ENCODE data around the gene PCDHGA1. TPM values are rescaled to one million over a fixed set of nuclear protein-coding genes. Genes with fewer than 3 reads are reported as not detected.
"Not testable (repeated sequence)": the region's sequence is repeated elsewhere in the genome, so short reads cannot be mapped to it uniquely, and the experiment has no call there.

Gene PCDHGA1
- total RNA-seq, 1 experiment from 2014 or later, result 0.61 TPM

DNA sequence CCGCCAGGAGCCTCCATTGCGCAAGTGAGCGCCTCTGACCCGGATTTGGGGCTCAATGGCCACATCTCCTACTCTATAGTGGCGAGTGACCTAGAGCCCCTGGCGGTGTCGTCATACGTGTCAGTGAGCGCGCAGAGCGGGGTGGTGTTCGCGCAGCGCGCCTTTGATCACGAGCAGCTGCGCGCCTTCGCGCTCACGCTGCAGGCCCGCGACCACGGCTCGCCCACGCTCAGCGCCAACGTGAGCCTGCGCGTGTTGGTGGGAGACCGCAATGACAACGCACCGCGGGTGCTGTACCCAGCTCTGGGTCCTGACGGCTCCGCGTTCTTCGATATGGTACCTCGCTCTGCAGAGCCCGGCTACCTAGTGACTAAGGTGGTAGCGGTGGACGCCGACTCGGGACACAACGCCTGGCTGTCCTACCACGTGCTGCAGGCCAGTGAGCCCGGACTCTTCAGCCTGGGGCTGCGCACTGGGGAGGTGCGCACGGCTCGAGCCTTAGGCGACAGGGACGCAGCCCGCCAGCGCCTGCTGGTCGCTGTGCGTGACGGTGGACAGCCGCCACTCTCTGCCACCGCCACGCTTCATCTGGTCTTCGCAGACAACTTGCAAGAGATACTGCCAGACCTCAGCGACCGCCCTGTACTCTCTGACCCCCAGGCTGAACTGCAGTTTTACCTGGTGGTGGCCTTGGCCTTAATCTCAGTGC is 79.4 kb downstream of the PCDHGA1 start:
- no peak for DNase-seq (ENCODE audit: low spot score)

GRCh38 chr5:141411575-141411974 is 81.3 kb downstream of the PCDHGA1 start:
- DNase-seq (ENCODE audit: low spot score), result no peak

GRCh38 chr5:141412854-141413539 is 82.7 kb downstream of the PCDHGA1 start, which contains the start of gene PCDHGA10:
Gene PCDHGA10 (plus strand): TSS chr5:141412987. CDS start chr5:141413176, 189 bp downstream.
- DNase-seq (ENCODE audit: low spot score), result peak; percentile 72

GRCh38 chr5:141413540-141414069 is 83.3 kb downstream of the PCDHGA1 start:
- DNase-seq (ENCODE audit: low spot score), result no peak

- DNase-seq (ENCODE audit: low spot score), result not testable (repeated sequence)
Observed at GRCh38 chr5:141414548-141415274, 84.4 kb downstream of the PCDHGA1 start.

- not testable (repeated sequence) for DNase-seq (ENCODE audit: low spot score)
Observed at GRCh38 chr5:141415275-141415618, 84.9 kb downstream of the PCDHGA1 start.

DNA sequence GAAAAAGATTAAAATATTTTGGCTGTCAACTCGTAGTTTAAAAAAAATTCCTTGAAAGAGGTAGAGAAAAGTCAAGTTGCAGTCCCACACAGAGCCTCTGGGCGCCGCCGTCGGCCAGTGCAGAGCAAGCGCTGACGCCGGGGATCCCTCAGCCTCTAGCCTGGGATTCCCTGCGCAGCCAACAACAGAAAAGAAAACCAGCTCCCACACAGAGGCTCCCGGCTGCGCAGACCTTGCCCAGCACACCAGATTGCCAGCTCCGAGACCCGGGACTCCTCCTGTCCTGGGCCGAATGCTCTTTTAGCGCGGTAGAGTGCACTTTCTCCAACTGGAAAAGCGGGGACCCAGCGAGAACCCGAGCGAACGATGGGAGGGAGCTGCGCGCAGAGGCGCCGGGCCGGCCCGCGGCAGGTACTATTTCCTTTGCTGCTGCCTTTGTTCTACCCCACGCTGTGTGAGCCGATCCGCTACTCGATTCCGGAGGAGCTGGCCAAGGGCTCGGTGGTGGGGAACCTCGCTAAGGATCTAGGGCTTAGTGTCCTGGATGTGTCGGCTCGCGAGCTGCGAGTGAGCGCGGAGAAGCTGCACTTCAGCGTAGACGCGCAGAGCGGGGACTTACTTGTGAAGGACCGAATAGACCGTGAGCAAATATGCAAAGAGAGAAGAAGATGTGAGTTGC is 87.3 kb downstream of the PCDHGA1 start, which contains the start of gene PCDHGB7:
Gene PCDHGB7 (plus strand): TSS at position 184 of the 679 bp plus-strand sequence. CDS start 183 bp downstream, at position 367.
- peak; percentile 64 for DNase-seq (ENCODE audit: low spot score)

DNA sequence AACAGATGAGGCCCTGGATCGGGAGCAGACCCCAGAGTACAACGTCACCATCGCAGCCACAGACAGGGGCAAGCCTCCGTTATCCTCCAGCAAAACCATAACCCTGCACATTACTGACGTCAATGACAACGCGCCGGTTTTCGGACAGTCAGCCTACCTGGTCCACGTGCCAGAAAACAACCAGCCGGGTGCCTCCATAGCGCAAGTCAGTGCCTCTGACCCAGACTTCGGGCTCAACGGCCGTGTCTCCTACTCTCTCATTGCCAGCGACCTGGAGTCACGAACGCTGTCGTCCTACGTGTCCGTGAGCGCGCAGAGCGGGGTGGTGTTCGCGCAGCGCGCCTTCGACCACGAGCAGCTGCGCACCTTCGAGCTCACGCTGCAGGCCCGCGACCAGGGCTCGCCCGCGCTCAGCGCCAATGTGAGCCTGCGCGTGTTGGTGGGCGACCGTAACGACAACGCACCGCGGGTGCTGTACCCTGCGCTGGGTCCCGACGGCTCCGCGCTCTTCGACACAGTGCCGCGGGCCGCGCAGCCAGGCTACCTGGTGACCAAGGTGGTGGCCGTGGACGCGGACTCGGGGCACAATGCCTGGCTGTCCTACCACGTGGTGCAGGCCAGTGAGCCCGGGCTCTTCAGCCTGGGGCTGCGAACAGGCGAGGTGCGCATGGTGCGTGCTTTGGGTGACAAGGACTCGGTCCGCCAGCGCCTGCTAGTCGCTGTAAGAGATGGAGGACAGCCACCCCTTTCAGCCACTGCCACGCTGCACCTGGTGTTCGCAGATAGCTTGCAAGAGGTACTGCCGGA is 89.0 kb downstream of the PCDHGA1 start:
- no peak for DNase-seq (ENCODE audit: low spot score)

- peak; percentile 51 for DNase-seq (ENCODE audit: low spot score)
Observed at GRCh38 chr5:141420855-141421488, 90.7 kb downstream of the PCDHGA1 start, which contains the start of gene PCDHGA11. Gene PCDHGA11 (plus strand): TSS chr5:141421051. CDS start chr5:141421228, 177 bp downstream.

GRCh38 chr5:141421489-141421855 is 91.2 kb downstream of the PCDHGA1 start:
- no peak for DNase-seq (ENCODE audit: low spot score)

GRCh38 chr5:141422742-141423291 is 92.5 kb downstream of the PCDHGA1 start:
- no peak for DNase-seq (ENCODE audit: low spot score)

GRCh38 chr5:141427783-141428426 is 97.6 kb downstream of the PCDHGA1 start:
- no peak for DNase-seq (ENCODE audit: low spot score)

DNA sequence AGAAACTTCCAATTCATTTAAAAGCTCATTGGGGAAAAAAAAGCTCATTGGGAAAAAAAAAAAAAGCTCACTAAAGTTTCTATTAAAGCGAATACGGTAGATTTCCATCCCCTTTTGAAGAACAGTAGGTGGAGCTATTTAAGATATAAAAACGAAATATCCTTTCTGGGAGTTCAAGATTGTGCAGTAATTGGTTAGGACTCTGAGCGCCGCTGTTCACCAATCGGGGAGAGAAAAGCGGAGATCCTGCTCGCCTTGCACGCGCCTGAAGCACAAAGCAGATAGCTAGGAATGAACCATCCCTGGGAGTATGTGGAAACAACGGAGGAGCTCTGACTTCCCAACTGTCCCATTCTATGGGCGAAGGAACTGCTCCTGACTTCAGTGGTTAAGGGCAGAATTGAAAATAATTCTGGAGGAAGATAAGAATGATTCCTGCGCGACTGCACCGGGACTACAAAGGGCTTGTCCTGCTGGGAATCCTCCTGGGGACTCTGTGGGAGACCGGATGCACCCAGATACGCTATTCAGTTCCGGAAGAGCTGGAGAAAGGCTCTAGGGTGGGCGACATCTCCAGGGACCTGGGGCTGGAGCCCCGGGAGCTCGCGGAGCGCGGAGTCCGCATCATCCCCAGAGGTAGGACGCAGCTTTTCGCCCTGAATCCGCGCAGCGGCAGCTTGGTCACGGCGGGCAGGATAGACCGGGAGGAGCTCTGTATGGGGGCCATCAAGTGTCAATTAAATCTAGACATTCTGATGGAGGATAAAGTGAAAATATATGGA is 100.2 kb downstream of the PCDHGA1 start, which contains the start of gene PCDHGA12:
Gene PCDHGA12 (plus strand): TSS at position 176 of the 782 bp plus-strand sequence. CDS start 253 bp downstream, at position 429.
- no peak for DNase-seq (ENCODE audit: low spot score)

- DNase-seq (ENCODE audit: low spot score), result no peak
Observed at GRCh38 chr5:141431286-141431685, 101.0 kb downstream of the PCDHGA1 start.

GRCh38 chr5:141432308-141432707 is 102.0 kb downstream of the PCDHGA1 start:
- DNase-seq (ENCODE audit: low spot score), result not testable (repeated sequence)

GRCh38 chr5:141432726-141433125 is 102.4 kb downstream of the PCDHGA1 start:
- not testable (repeated sequence) for DNase-seq (ENCODE audit: low spot score)

- no peak for DNase-seq (ENCODE audit: low spot score)
Observed at GRCh38 chr5:141434006-141434405, 103.7 kb downstream of the PCDHGA1 start.

- no peak for DNase-seq (ENCODE audit: low spot score)
Observed at GRCh38 chr5:141437221-141437620, 106.9 kb downstream of the PCDHGA1 start.
